GM21825 (cell line): ENCODE data around the gene TMEM45B.

ENCODE experiments used
- ATAC-seq: cut with Tn5 transposase; IDR thresholded peaks from one replicate; pipeline ENCODE4 v1.9.1; 2021; ENCODE audit warnings: mild to moderate bottlenecking, moderate library complexity; ENCODE audit not compliant: unreplicated experiment

Gene TMEM45B

DNA sequence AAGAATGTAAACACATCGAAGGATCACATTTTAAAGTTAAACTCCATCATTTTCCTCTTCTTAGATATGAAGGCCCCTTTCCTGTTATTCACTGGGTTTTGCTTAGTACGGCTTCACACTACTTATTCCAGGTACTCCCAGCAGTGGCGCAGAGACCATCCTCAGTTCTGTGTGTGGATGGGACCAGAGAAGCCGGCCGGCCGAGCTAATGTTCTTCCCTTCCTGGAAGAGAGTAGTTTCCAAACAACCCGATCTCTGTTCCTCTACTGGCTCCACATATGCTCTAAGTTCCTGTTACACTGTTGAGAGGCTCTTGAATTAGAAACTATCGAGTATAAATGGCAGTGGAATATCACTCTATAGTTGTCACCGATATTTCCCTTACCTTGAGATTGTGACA, 80.4 kb downstream of the TMEM45B start:
- ATAC-seq = no peak

DNA sequence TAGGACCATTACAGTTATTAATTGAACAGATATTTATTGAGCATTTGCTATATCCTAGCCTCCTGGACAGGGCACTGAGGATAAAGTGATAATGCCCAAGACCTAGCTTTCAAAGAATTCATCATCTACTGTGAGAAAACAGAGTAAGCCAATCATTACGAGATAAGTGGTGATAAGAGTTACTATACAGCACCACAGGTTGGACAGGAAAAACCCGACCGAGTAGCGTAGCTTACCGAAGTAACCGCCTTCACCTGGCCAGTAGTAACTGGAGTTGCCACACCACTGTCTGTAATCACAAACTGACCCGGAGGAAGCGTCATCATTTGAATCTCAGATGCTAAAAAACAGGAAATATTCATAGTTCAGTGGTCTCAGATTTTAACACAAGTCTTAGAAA, 89.8 kb downstream of the TMEM45B start:
- ATAC-seq = no peak
